Stimulated activated CD4-positive, alpha-beta T cell treated with anti-CD3 and anti-CD28 coated beads, Interleukin-1b, Interleukin-23, amount 100 ng/mL, for 48 hours (primary cell): ENCODE data around the gene DMAC2L.
"Not testable (repeated sequence)": the region's sequence is repeated elsewhere in the genome, so short reads cannot be mapped to it uniquely, and the experiment has no call there.

ENCODE experiments used
- DNase-seq: peaks from one replicate; pipeline ENCODE4 v3.0.0-alpha.2; 2020

Gene DMAC2L

GRCh38 chr14:50357753-50358395 is 45.8 kb downstream of the DMAC2L start:
- DNase-seq, result no peak

GRCh38 chr14:50359631-50360030 is 47.5 kb downstream of the DMAC2L start:
- DNase-seq, result no peak

- no peak for DNase-seq
Measured at GRCh38 chr14:50360093-50360492, 48.0 kb downstream of the DMAC2L start.

GRCh38 chr14:50360851-50361250 is 48.7 kb downstream of the DMAC2L start:
- no peak for DNase-seq

- not testable (repeated sequence) for DNase-seq
Measured at GRCh38 chr14:50361473-50362403, 49.6 kb downstream of the DMAC2L start.

GRCh38 chr14:50362764-50363713 is 50.9 kb downstream of the DMAC2L start:
- DNase-seq, result peak; percentile 40

- DNase-seq, result peak; percentile 35
Measured at GRCh38 chr14:50363714-50364111, 51.6 kb downstream of the DMAC2L start.

GRCh38 chr14:50364792-50365191 is 52.7 kb downstream of the DMAC2L start:
- DNase-seq, result no peak

- DNase-seq, result not testable (repeated sequence)
Measured at GRCh38 chr14:50365572-50365971, 53.4 kb downstream of the DMAC2L start.

GRCh38 chr14:50366115-50366514 is 54.0 kb downstream of the DMAC2L start:
- no peak for DNase-seq

- no peak for DNase-seq
Measured at GRCh38 chr14:50366589-50366988, 54.5 kb downstream of the DMAC2L start.

GRCh38 chr14:50371546-50371945 is 59.4 kb downstream of the DMAC2L start:
- DNase-seq, result no peak

GRCh38 chr14:50373959-50374358 is 61.8 kb downstream of the DMAC2L start:
- DNase-seq, result no peak

- no peak for DNase-seq
Measured at GRCh38 chr14:50375760-50376159, 63.6 kb downstream of the DMAC2L start.
